Stimulated activated naive CD8-positive, alpha-beta T cell treated with anti-CD3 and anti-CD28 coated beads, Interleukin-15, amount 100 ng/mL, for 72 hours (primary cell): ENCODE data around the gene SLC28A1.
"Not testable (repeated sequence)": the region's sequence is repeated elsewhere in the genome, so short reads cannot be mapped to it uniquely, and the experiment has no call there.

ENCODE experiments used
- ATAC-seq: fragments of 150-1000 bp; cut with Tn5 transposase; 2 replicates; pipeline ENCODE4 v1.10.0; 2021; ENCODE audit warnings: mild to moderate bottlenecking, moderate library complexity
- DNase-seq, 2 donors: peaks; one replicate each; pipeline ENCODE4 v3.0.0; 2021 to 2022
- H3K27ac Mint-ChIP-seq, 2 donors: one replicate each; pipeline ENCODE4 v1.8.0; 2022; ENCODE audit warnings: mild to moderate bottlenecking in 2 of 2, mixed read lengths in 2 of 2, moderate library complexity in 2 of 2
- H3K27me3 Mint-ChIP-seq: one replicate; pipeline ENCODE4 v1.8.0; 2022; ENCODE audit warnings: mixed read lengths
- H3K4me1 Mint-ChIP-seq: one replicate; pipeline ENCODE4 v1.8.0; 2022; ENCODE audit warnings: mild to moderate bottlenecking, mixed read lengths
- H3K4me3 Mint-ChIP-seq, 2 donors: one replicate each; pipeline ENCODE4 v1.8.0; 2022; ENCODE audit warnings: mild to moderate bottlenecking in 2 of 2, mixed read lengths in 2 of 2, moderate library complexity in 1 of 2
- H3K9me3 Mint-ChIP-seq, 2 donors: one replicate each; pipeline ENCODE4 v1.8.0; 2022; ENCODE audit warnings: mixed read lengths in 2 of 2

SLC28A1 gene

GRCh38 chr15:84909029-84909428, 24.6 kb downstream of the SLC28A1 start:
- H3K27ac Mint-ChIP-seq = no peak overlapping the region
- no peak for DNase-seq

GRCh38 chr15:84909782-84910181, 25.3 kb downstream of the SLC28A1 start:
- no peak overlapping the region for H3K27ac Mint-ChIP-seq
- H3K4me1 Mint-ChIP-seq = peaks cover 14% of the 10 kb centered on the region
- no peaks in the 10 kb centered on the region for H3K27me3 Mint-ChIP-seq
- ATAC-seq (no peak), DNase-seq (no peak)
- no peak overlapping the region for H3K4me3 Mint-ChIP-seq
- H3K9me3 Mint-ChIP-seq = no peaks in the 10 kb centered on the region

More at GRCh38 chr15:84909029-84909428, 24.6 kb downstream of the SLC28A1 start:
- H3K27me3 Mint-ChIP-seq = no peaks in the 10 kb centered on the region
- no peak overlapping the region for H3K4me3 Mint-ChIP-seq
- H3K9me3 Mint-ChIP-seq = no peaks in the 10 kb centered on the region
- no peak for ATAC-seq
- H3K4me1 Mint-ChIP-seq = peaks cover 11% of the 10 kb centered on the region

- peaks cover 11% of the 10 kb centered on the region for H3K27me3 Mint-ChIP-seq
- H3K9me3 Mint-ChIP-seq = no peaks in the 10 kb centered on the region
- DNase-seq (no peak), ATAC-seq (no peak)
- H3K4me3 Mint-ChIP-seq = no peak overlapping the region
- H3K4me1 Mint-ChIP-seq = peaks cover 26% of the 10 kb centered on the region
- no peak overlapping the region for H3K27ac Mint-ChIP-seq
Measured at GRCh38 chr15:84910928-84911623, 26.6 kb downstream of the SLC28A1 start.

- Mint-ChIP-seq H3K27me3 (peaks cover 11% of the 10 kb centered on the region), H3K4me1 (peaks cover 26% of the 10 kb centered on the region), H3K4me3 (no peak overlapping the region), H3K27ac (no peak overlapping the region), H3K9me3 (no peaks in the 10 kb centered on the region)
- no peak for ATAC-seq
- DNase-seq = no peak
Measured at GRCh38 chr15:84911879-84912660, 27.6 kb downstream of the SLC28A1 start.

- Mint-ChIP-seq H3K27ac (no peak overlapping the region), H3K4me3 (no peak overlapping the region), H3K27me3 (peaks cover 11% of the 10 kb centered on the region), H3K4me1 (peaks cover 26% of the 10 kb centered on the region), H3K9me3 (no peaks in the 10 kb centered on the region)
- ATAC-seq (no peak), DNase-seq (no peak)
Measured at GRCh38 chr15:84913360-84913723, 28.9 kb downstream of the SLC28A1 start.

- ATAC-seq = no peak
- no peak for DNase-seq
- no peaks in the 10 kb centered on the region for H3K9me3 Mint-ChIP-seq
- peaks cover 11% of the 10 kb centered on the region for H3K27me3 Mint-ChIP-seq
- H3K4me1 Mint-ChIP-seq = peaks cover 26% of the 10 kb centered on the region
- H3K4me3 Mint-ChIP-seq = peak overlapping the region in 1 of 2 donors; percentile 89
- H3K27ac Mint-ChIP-seq = no peak overlapping the region
Measured at GRCh38 chr15:84914351-84914750, 29.9 kb downstream of the SLC28A1 start.

- peak; percentile 42 to 50 for DNase-seq
- Mint-ChIP-seq H3K27ac (peak overlapping the region; percentile 92 to 93), H3K27me3 (peaks cover 11% of the 10 kb centered on the region), H3K4me3 (peak overlapping the region; percentile 76 to 89), H3K9me3 (no peaks in the 10 kb centered on the region), H3K4me1 (peaks cover 26% of the 10 kb centered on the region)
- ATAC-seq = peak; percentile 96
Measured at GRCh38 chr15:84914909-84915605, 30.6 kb downstream of the SLC28A1 start.

GRCh38 chr15:84915606-84915958, 31.1 kb downstream of the SLC28A1 start:
- Mint-ChIP-seq H3K27ac (no peak overlapping the region), H3K4me1 (peaks cover 26% of the 10 kb centered on the region), H3K4me3 (peak overlapping the region in 1 of 2 donors; percentile 47), H3K27me3 (peaks cover 11% of the 10 kb centered on the region), H3K9me3 (no peaks in the 10 kb centered on the region)
- DNase-seq (no peak), ATAC-seq (no peak)

- Mint-ChIP-seq H3K27me3 (peaks cover 11% of the 10 kb centered on the region), H3K4me1 (peaks cover 21% of the 10 kb centered on the region), H3K4me3 (no peak overlapping the region), H3K27ac (no peak overlapping the region), H3K9me3 (no peaks in the 10 kb centered on the region)
- DNase-seq (no peak), ATAC-seq (no peak)
Measured at GRCh38 chr15:84917452-84917851, 33.0 kb downstream of the SLC28A1 start.

- Mint-ChIP-seq H3K9me3 (no peaks in the 10 kb centered on the region), H3K27me3 (peaks cover 11% of the 10 kb centered on the region), H3K4me1 (peaks cover 15% of the 10 kb centered on the region), H3K27ac (no peak overlapping the region), H3K4me3 (no peak overlapping the region)
- DNase-seq (no peak), ATAC-seq (no peak)
Measured at GRCh38 chr15:84919106-84919667, 34.7 kb downstream of the SLC28A1 start.

- Mint-ChIP-seq H3K4me1 (no peaks in the 10 kb centered on the region), H3K27me3 (no peaks in the 10 kb centered on the region), H3K9me3 (no peaks in the 10 kb centered on the region), H3K27ac (peak overlapping the region in 1 of 2 donors; percentile 84), H3K4me3 (no peak overlapping the region)
- DNase-seq = no peak
- no peak for ATAC-seq
Measured at GRCh38 chr15:84921121-84921520, 36.7 kb downstream of the SLC28A1 start.

GRCh38 chr15:84922530-84922929, 38.1 kb downstream of the SLC28A1 start:
- H3K27me3 Mint-ChIP-seq = no peaks in the 10 kb centered on the region
- no peak overlapping the region for H3K4me3 Mint-ChIP-seq
- no peak for DNase-seq
- H3K9me3 Mint-ChIP-seq = no peaks in the 10 kb centered on the region
- no peak overlapping the region for H3K27ac Mint-ChIP-seq
- H3K4me1 Mint-ChIP-seq = no peaks in the 10 kb centered on the region
- no peak for ATAC-seq

- Mint-ChIP-seq H3K27me3 (no peaks in the 10 kb centered on the region), H3K27ac (no peak overlapping the region)
- no peak for ATAC-seq
Measured at GRCh38 chr15:84924077-84924731, 39.7 kb downstream of the SLC28A1 start.

GRCh38 chr15:84924821-84925569, 40.5 kb downstream of the SLC28A1 start:
- not testable (repeated sequence) for ATAC-seq, H3K9me3 Mint-ChIP-seq, DNase-seq, H3K27ac Mint-ChIP-seq, H3K27me3 Mint-ChIP-seq, H3K4me3 Mint-ChIP-seq
- H3K4me1 Mint-ChIP-seq = peaks cover 14% of the 10 kb centered on the region

More at GRCh38 chr15:84924077-84924731, 39.7 kb downstream of the SLC28A1 start:
- Mint-ChIP-seq H3K4me3 (no peak overlapping the region), H3K9me3 (no peaks in the 10 kb centered on the region), H3K4me1 (peaks cover 8% of the 10 kb centered on the region)
- no peak for DNase-seq

GRCh38 chr15:84925906-84926305, 41.4 kb downstream of the SLC28A1 start:
- Mint-ChIP-seq H3K27ac (no peak overlapping the region), H3K27me3 (no peaks in the 10 kb centered on the region), H3K4me3 (no peak overlapping the region), H3K9me3 (no peaks in the 10 kb centered on the region), H3K4me1 (peaks cover 15% of the 10 kb centered on the region)
- DNase-seq = no peak
- ATAC-seq = no peak
